IPS DF 19.7 (cell line): ENCODE measurements around the gene CCR1.
"Not testable (repeated sequence)": the region's sequence is repeated elsewhere in the genome, so short reads cannot be mapped to it uniquely, and the experiment has no call there.

Experiments used
- DNase-seq: peaks from one replicate; pipeline ENCODE4 v3.0.0-alpha.2; 2013; ENCODE audit warnings: low read depth, low spot score

Gene CCR1

GRCh38 chr3:46212101-46212500 is 4.0 kb upstream of the CCR1 start:
- no peak for DNase-seq

- no peak for DNase-seq
These were observed 1.8 kb upstream of the CCR1 start for GRCh38 chr3:46209746-46210470.

- DNase-seq, result no peak
These were observed 940 bp upstream of the CCR1 start for GRCh38 chr3:46209053-46209452.

GRCh38 chr3:46207514-46207913 is 599 bp downstream of the CCR1 start:
- not testable (repeated sequence) for DNase-seq

GRCh38 chr3:46206282-46207015 is 1.7 kb downstream of the CCR1 start:
- DNase-seq, result no peak

GRCh38 chr3:46205286-46205960 is 2.7 kb downstream of the CCR1 start:
- no peak for DNase-seq

GRCh38 chr3:46203681-46204080 is 4.4 kb downstream of the CCR1 start:
- no peak for DNase-seq

GRCh38 chr3:46202535-46202934 is 5.6 kb downstream of the CCR1 start:
- no peak for DNase-seq

GRCh38 chr3:46200790-46201189 is 7.3 kb downstream of the CCR1 start:
- DNase-seq, result no peak

- no peak for DNase-seq
These were observed 7.9 kb downstream of the CCR1 start for GRCh38 chr3:46200211-46200610.

GRCh38 chr3:46196261-46196957 is 11.7 kb downstream of the CCR1 start:
- no peak for DNase-seq

- no peak for DNase-seq
These were observed 13.1 kb downstream of the CCR1 start for GRCh38 chr3:46194868-46195553.

- no peak for DNase-seq
These were observed 14.7 kb downstream of the CCR1 start for GRCh38 chr3:46193436-46193835.

GRCh38 chr3:46192939-46193338 is 15.2 kb downstream of the CCR1 start:
- DNase-seq, result no peak

GRCh38 chr3:46191730-46192129 is 16.4 kb downstream of the CCR1 start:
- DNase-seq, result no peak

GRCh38 chr3:46188708-46189107 is 19.4 kb downstream of the CCR1 start:
- no peak for DNase-seq

GRCh38 chr3:46187876-46188275 is 20.2 kb downstream of the CCR1 start:
- DNase-seq, result no peak

GRCh38 chr3:46187341-46187700 is 20.8 kb downstream of the CCR1 start:
- no peak for DNase-seq

- DNase-seq, result no peak
These were observed 21.4 kb downstream of the CCR1 start for GRCh38 chr3:46186471-46187340.

- DNase-seq, result no peak
These were observed 23.6 kb downstream of the CCR1 start for GRCh38 chr3:46184469-46184868.

GRCh38 chr3:46183330-46183729 is 24.8 kb downstream of the CCR1 start:
- no peak for DNase-seq
